HG02938 (cell line): ENCODE data around the gene AREL1.

Experiments used
- ATAC-seq: cut with Tn5 transposase; IDR thresholded peaks from one replicate; pipeline ENCODE4 v1.9.1; 2021; ENCODE audit warnings: mild to moderate bottlenecking, moderate library complexity; ENCODE audit not compliant: unreplicated experiment

AREL1 gene

GRCh38 chr14:74637178-74637550 lies 75.7 kb downstream of the AREL1 start:
- ATAC-seq = no peak

- ATAC-seq = no peak
Measured at GRCh38 chr14:74636424-74637177, 76.3 kb downstream of the AREL1 start.

GRCh38 chr14:74635847-74636246 lies 77.0 kb downstream of the AREL1 start:
- no peak for ATAC-seq

DNA sequence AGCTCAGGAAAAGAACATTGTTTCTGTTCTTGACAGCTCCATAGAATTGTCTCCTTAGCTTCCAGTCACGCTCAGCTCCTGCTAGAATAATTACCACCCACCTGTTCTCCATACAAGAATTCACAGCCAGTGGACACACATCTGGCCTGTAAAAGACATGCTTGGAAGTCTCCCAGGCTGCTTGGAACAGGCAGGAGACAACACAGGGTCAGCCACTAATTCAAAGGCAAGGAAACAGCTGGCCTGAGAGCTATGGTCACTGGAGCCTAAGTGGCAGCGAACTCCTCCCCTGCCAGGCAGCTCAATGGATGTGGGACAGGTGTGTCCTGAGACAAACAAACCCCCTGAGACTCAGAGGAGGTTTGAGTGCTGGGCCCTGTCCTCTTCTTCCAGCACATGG lies 77.9 kb downstream of the AREL1 start:
- no peak for ATAC-seq

- ATAC-seq = no peak
Measured at GRCh38 chr14:74634481-74634880, 78.4 kb downstream of the AREL1 start.

- no peak for ATAC-seq
Measured at GRCh38 chr14:74630881-74631690, 81.8 kb downstream of the AREL1 start.

- no peak for ATAC-seq
Measured at GRCh38 chr14:74628418-74628817, 84.5 kb downstream of the AREL1 start.

DNA sequence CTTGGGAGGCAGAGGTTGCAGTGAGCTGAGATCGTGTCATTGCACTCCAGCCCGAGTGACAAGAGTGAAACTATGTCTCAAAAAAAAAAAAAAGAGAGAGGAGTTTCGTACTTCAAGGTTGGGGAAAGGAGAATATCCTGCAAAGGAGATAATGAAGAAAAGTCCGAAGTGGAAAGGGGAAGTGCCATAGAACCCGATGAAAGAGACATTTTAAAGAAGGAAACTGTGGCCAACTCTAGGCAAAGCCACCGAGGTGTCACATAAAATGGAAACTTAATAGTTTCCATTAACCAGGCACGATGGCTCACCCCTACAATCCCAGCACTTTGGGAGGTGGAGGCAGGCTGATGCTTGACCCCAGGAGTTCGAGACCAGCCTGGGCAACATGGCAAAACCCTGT lies 85.8 kb downstream of the AREL1 start:
- ATAC-seq = no peak

DNA sequence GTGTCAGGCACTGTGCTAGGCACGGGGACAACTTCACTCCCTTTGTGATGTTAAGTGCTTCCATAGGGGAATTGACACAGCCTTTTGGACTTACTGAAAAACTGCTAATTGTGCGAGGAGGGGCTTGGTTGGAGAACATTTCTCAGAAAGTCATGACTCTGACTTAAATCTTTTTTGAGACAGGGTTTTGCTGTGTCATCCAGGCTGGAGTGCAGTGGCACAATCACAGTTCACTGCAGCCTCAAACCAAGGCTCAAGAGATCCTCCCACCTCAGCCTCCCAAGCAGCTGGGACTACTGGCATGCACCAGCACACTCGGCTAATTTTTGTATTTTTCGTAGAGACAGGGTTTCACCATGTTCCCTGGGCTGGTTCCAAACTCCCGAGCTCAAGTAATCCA lies 90.6 kb downstream of the AREL1 start:
- ATAC-seq = no peak

DNA sequence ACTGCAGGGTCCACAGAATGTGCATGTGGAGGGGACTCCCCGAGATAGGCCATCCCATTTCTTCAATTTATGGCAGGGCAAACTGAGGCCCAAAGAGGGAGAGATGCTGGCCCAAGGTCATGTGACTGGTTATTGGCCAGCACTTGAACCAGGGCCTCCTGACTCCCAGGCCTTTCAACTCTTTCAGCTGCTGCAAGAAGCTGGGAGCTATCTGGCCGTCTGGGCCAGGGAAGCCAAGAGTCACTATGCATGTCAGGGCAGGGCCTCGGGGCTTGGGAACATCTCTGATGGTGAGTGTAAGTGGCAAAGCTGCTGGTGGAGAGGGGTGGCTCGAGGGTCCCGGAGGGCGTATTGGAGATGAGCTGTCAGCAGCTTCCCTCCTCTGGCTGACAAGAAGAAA lies 91.3 kb downstream of the AREL1 start:
- ATAC-seq = no peak

GRCh38 chr14:74620923-74621322 lies 92.0 kb downstream of the AREL1 start:
- ATAC-seq = no peak

DNA sequence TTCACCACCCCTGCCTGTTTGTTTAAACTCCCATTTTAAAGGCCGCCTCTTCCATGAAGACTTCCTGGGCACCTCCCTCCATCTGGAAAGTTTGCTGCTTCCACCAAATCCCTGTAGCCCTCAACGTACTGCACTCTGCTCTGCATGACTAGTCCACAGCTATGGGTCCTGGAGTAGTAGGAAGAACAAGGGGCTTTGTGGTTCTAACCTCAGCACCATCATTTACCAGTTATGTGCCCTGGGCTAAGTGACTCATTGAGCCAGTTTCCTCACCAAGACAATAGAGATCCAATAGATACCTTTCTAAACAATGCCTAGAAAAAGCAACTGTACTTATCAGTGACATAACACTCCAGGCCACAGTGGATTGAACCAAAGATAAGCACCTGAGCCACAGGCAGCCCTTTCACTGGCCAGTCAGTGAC lies 92.4 kb downstream of the AREL1 start:
- ATAC-seq = no peak

DNA sequence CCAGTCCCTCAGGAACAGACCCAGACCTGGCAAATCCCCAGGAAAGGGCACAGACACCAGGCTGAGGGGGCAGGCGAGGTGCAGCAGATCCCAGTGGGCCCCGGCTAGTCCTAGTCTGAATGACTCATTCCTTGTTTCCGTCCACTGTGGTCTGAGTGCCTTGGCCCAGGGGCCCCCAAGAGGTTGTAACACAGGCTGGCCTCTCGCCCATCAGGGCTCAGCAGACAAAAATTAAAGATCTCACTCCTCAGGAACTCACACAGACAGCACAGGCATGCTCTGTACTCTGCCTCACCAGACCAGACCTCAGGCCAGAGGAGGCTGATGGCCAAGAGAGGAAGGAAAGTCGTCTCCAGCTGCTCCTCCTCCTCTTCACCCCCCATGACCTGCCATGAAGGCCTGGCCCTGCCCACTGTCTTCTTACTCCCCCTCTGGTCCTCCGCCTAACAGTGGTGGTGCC lies 93.2 kb downstream of the AREL1 start:
- ATAC-seq = no peak

DNA sequence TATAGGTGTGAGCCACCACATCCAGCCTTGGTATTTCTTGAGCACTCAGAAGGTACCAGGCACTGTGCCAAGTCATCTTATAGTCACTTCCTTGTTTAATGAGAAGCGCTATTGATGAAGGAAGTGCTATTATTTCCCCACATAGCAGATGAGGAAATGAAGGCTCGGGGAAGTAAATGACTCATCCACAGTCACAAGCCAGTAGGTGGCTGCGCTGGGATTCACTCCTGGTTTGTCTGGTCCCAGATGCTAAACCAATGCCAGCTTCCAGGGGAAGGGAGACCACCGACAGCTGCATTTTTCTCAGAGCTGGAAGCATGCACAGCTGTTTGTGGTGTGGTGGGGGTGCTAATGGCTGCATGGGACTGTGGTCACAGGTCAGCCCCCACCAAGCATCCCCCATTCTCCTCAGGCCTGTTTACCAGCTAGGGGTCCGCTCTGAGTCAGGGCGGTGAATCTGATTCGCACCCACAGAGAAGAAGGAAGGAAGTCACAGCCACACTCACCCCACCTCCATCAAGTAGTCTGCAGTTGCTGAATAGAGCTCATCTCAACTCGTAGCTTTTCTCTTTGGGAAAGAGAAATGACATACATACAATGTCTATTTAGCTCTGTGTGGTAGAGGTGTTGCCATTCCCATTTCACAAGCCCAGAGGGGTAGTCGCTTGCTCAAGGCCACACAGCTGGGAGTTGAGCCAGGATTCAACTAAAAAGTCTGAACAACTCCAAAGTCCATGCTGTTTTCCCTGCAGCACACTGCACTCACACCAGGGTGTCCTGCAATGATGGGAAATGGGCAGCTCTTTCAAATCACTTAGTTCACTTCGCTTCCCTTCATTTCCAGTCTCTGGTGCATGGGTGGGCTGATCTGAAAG lies 94.6 kb downstream of the AREL1 start:
- no peak for ATAC-seq

DNA sequence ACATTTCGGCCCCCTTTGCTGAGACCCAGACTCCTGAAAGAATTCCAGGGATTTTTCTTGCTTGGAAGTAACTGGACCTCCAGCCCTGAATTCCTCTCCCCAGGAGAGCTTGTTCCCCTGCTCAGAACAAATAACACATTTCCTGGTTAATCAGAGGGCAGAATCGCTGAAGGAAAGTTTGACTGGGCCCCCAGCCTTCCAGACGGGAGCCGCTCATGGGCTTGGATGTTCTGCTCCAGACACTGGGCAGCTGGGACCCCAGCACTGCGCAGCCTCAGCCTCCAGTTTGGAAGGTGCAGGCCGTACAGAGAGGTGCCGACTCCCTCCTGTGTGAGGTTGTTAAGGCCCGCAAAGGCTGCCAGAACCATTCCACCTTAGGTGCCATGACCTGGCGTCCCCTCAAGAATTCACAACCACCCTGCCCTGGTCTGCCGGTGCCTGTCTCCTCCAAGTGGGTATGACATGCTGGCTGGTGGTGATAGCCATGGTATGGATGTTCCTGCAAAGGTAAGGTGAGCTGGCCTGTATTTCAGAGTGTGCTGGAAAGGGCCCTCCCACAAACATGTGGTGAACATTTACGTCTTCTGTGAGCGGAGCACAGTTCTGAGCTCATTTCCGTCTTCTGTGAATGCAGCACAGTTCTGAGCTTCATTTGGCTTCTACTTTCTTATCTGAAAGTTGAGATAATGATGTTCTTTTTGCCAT lies 95.7 kb downstream of the AREL1 start:
- ATAC-seq = no peak

GRCh38 chr14:74616507-74616906 lies 96.4 kb downstream of the AREL1 start:
- no peak for ATAC-seq

DNA sequence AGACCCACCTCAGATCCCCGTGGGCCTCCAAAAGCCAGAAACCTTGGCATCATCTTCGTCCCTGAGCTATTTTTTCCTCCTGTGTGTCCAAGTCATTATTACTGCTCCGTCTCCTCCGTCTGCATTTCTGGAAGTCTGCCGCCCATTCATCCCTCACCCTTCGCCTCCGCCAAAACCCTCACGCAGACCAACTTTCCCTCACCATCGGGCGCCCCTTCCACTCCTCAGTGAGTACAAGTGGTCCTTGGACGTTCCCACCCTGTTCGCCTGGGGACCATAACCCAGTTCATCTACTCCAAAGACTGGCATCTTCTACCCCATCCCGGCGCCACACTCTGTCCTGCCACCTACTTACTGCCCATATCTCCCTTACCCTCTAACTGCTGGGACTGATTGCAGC lies 97.1 kb downstream of the AREL1 start:
- no peak for ATAC-seq

DNA sequence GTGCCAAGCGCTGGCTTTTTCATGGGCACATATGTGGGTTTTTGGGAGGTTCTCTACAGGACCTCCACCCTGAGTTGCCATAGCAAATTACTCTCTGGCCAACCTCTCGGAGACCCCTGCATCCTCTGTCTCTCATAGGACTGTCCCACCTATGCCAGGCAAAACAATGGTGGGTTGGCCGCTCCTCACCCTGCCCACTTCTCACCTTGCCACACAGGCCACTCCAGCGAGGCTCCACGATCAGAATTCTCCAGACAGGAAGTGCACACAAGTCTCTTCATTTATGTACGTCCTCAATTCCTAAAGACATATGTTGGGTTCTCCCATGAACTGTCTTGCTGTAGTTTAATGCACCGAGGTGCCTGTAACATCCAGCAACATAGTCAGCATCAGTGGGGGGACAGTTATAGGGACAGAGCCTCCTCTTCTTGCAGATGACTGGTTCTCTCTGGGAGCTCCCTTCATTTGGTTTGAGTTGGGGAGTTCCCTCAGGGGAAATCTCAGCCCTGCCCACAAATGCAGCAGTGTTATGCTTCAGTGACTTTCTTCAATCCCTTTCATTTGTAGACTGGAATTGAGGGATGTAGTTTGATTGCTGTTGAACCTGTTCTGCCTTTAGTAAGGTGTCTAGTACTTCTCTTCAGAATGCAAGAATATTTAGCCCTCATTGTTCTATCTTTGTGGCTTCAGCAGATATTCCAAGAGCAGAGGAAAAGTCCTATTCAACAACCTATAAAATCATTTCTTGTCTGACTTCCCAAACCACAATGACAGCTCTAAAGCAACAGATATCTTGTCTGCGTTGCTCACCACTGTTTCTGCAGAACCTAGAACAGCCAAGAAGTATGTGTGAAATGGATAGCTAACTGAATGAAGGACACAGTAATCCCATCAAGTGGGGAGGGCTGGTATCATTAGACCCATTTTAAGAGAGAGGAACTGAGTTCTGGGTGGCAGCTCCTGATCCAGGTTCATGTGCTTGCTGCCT lies 98.1 kb downstream of the AREL1 start:
- ATAC-seq = no peak

GRCh38 chr14:74613211-74613914 lies 99.5 kb downstream of the AREL1 start:
- no peak for ATAC-seq
